ENCODE measurements around the gene BMP8A.

DNA sequence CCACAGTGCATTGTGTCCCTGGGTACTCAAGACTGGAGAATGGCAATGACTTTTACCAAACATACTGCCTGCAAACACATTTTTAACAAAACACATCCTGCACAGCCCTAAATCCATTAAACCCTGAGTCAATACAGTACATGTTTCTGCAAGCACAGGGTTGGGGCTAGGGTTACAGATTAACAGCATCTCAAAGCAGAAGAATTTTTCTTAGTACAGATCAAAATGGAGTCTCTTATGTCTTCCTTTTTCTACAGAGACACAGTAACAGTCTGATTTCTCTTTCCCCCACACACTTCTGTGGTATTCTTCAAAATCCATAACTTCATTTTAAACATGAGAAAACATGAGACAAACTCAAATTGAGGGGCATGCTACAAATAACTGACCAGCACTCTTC, 13.9 kb downstream of the BMP8A start:
- TF ChIP-seq, protein P1, sequence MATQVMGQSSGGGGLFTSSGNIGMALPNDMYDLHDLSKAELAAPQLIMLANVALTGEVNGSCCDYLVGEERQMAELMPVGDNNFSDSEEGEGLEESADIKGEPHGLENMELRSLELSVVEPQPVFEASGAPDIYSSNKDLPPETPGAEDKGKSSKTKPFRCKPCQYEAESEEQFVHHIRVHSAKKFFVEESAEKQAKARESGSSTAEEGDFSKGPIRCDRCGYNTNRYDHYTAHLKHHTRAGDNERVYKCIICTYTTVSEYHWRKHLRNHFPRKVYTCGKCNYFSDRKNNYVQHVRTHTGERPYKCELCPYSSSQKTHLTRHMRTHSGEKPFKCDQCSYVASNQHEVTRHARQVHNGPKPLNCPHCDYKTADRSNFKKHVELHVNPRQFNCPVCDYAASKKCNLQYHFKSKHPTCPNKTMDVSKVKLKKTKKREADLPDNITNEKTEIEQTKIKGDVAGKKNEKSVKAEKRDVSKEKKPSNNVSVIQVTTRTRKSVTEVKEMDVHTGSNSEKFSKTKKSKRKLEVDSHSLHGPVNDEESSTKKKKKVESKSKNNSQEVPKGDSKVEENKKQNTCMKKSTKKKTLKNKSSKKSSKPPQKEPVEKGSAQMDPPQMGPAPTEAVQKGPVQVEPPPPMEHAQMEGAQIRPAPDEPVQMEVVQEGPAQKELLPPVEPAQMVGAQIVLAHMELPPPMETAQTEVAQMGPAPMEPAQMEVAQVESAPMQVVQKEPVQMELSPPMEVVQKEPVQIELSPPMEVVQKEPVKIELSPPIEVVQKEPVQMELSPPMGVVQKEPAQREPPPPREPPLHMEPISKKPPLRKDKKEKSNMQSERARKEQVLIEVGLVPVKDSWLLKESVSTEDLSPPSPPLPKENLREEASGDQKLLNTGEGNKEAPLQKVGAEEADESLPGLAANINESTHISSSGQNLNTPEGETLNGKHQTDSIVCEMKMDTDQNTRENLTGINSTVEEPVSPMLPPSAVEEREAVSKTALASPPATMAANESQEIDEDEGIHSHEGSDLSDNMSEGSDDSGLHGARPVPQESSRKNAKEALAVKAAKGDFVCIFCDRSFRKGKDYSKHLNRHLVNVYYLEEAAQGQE (IDR thresholded peaks at IDR 0.05; ENCODE audit: borderline replicate concordance): no peak
- no peak for TF ChIP-seq POLR2AphosphoS5 (IDR thresholded peaks at IDR 0.05)

Data from neural cell (in vitro differentiated cells).